K562 (cell line): ENCODE results near the gene PPM1L. TPM values are rescaled to one million over a fixed set of nuclear protein-coding genes. Genes with fewer than 3 reads are reported as not detected.

Experiments
- BHLHE40 ChIP-seq: IDR thresholded peaks from 2 replicates; pipeline ENCODE4 v1.6.1; 2011; ENCODE audit warnings: low read length, improper control_type of control experiment
- ETS1 ChIP-seq: conservative IDR thresholded peaks from 2 replicates; pipeline ENCODE4 v1.6.1; 2011; ENCODE audit warnings: low read depth, mild to moderate bottlenecking, low read length; ENCODE audit not compliant: control insufficient read depth
- GMEB1 ChIP-seq: fragments of 250-450 bp; sonication (Bioruptor Pico); IDR thresholded peaks from 2 replicates; pipeline ENCODE4 v1.4.0; 2020; ENCODE audit warnings: mild to moderate bottlenecking
- IRF1 ChIP-seq: sonication (generic); formaldehyde crosslinking; IDR thresholded peaks from 2 replicates; pipeline ENCODE4 v1.8.0; 2022; ENCODE audit warnings: missing genetic modification reagents, mild to moderate bottlenecking, borderline replicate concordance
- NEUROD1 ChIP-seq: fragments of 150-350 bp; IDR thresholded peaks from 2 replicates; pipeline ENCODE4 v1.6.1; 2014; ENCODE audit warnings: borderline replicate concordance, low read length, low read depth; ENCODE audit not compliant: partially characterized antibody
- NONO ChIP-seq, 2 experiments: fragments of 200-400 bp in 1 of 2; fragments of 450-650 bp in 1 of 2; formaldehyde crosslinking in 1 of 2; IDR thresholded peaks; 2 replicates each; pipeline ENCODE4 v1.6.1; 2017; ENCODE audit warnings: low read depth in 2 of 2, mild to moderate bottlenecking in 2 of 2, moderate library complexity in 2 of 2, low read length in 1 of 2
- PHF8 ChIP-seq: fragments of 200-600 bp; sonication (generic); IDR thresholded peaks from 2 replicates; pipeline ENCODE4 v1.6.1; 2012; ENCODE audit warnings: mixed run types, mild to moderate bottlenecking, inconsistent platforms, low read length, moderate library complexity, borderline replicate concordance
- POLR3A ChIP-seq: IDR thresholded peaks from 2 replicates; pipeline ENCODE4 v1.6.1; 2011; ENCODE audit warnings: borderline replicate concordance, mild to moderate bottlenecking, moderate library complexity; ENCODE audit not compliant: insufficient read length, insufficient read depth; ENCODE audit errors: extremely low read depth
- SMAD4 ChIP-seq: fragments of 250-450 bp; sonication (Bioruptor Pico); conservative IDR thresholded peaks from 2 replicates; pipeline ENCODE4 v1.8.0; 2021; ENCODE audit warnings: inconsistent platforms, mild to moderate bottlenecking, moderate library complexity
- polyA plus RNA-seq, 8 experiments: library from polyadenylated mRNA; depleted of rRNA in 4 of 8; stranded (reverse) in 5 of 8; unstranded in 3 of 8; fragments of >200 nt; fragmentation: Nextera tagmentation in 2 of 8; fragmentation: Illumina TruSeq in 1 of 8; extraction: Ambion mirVana in 2 of 8; extraction: Trizol in 1 of 8; gene quantifications; 2 replicates each; pipeline versions ENCODE4 v1.2.1 to v1.2.3, GENCODE V29; 2011 to 2014; ENCODE audit warnings: inconsistent platforms in 1 of 8, missing spikeins in 1 of 8
- total RNA-seq, 7 experiments: library from RNA; depleted of rRNA in 6 of 7; stranded (reverse); fragments of >200 nt in 6 of 7; fragmentation: Illumina TruSeq in 2 of 7; extraction: Trizol in 2 of 7; gene quantifications; 2 replicates each; pipeline versions ENCODE4 v1.2.1 to v1.2.3, GENCODE V29; 2011 to 2021; ENCODE audit warnings: low replicate concordance in 1 of 7
- TF ChIP-seq, protein P1 (sequence below), 2 experiments: fragments of 450-650 bp; formaldehyde crosslinking in 1 of 2; IDR thresholded peaks; 2 replicates each; pipeline versions ENCODE4 v1.4.0 to v1.6.1; 2014 to 2020; ENCODE audit warnings: mild to moderate bottlenecking in 2 of 2, borderline replicate concordance in 1 of 2, low read depth in 1 of 2

Gene PPM1L
- total and polyA plus RNA-seq, 9 of the 15 experiments (the other 6 are each of a cell fraction or from before 2014, with no cell fraction given) = 0.01 to 0.41 (median 0.14) TPM

- peak; percentile 68 for TF ChIP-seq NEUROD1
- peak; percentile 46; the same call in 1 of the 2 replicates for TF ChIP-seq SMAD4 (CRISPR knock-in tag)
- TF ChIP-seq NONO (IDR thresholded peaks at IDR 0.05; ENCODE audit: low read depth in 2 of 2, low read length in 1 of 2) = peak in 1 of 2 experiments; percentile 98; a peak in 2 of 4 replicates
- peak; percentile 42; the same call in 1 of the 2 replicates for TF ChIP-seq GMEB1
- 0 out of 2 replicates have a peak, but pooled peaks have one; percentile 6 for TF ChIP-seq ETS1
- TF ChIP-seq POLR3A = no peak
- TF ChIP-seq, protein P1, sequence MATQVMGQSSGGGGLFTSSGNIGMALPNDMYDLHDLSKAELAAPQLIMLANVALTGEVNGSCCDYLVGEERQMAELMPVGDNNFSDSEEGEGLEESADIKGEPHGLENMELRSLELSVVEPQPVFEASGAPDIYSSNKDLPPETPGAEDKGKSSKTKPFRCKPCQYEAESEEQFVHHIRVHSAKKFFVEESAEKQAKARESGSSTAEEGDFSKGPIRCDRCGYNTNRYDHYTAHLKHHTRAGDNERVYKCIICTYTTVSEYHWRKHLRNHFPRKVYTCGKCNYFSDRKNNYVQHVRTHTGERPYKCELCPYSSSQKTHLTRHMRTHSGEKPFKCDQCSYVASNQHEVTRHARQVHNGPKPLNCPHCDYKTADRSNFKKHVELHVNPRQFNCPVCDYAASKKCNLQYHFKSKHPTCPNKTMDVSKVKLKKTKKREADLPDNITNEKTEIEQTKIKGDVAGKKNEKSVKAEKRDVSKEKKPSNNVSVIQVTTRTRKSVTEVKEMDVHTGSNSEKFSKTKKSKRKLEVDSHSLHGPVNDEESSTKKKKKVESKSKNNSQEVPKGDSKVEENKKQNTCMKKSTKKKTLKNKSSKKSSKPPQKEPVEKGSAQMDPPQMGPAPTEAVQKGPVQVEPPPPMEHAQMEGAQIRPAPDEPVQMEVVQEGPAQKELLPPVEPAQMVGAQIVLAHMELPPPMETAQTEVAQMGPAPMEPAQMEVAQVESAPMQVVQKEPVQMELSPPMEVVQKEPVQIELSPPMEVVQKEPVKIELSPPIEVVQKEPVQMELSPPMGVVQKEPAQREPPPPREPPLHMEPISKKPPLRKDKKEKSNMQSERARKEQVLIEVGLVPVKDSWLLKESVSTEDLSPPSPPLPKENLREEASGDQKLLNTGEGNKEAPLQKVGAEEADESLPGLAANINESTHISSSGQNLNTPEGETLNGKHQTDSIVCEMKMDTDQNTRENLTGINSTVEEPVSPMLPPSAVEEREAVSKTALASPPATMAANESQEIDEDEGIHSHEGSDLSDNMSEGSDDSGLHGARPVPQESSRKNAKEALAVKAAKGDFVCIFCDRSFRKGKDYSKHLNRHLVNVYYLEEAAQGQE (IDR thresholded peaks at IDR 0.05; ENCODE audit: borderline replicate concordance) = no peak
- TF ChIP-seq, protein P1 (CRISPR knock-in tag; IDR thresholded peaks at IDR 0.05; ENCODE audit: low read depth) = no peak
- TF ChIP-seq BHLHE40 = peak; percentile 73
- TF ChIP-seq IRF1 (CRISPR knock-in tag) = no peak
- peak; percentile 66; the same call in 1 of the 2 replicates for TF ChIP-seq PHF8
These were observed 930 bp upstream of the PPM1L start (continued) for GRCh38 chr3:160754855-160755747.
